RKO (cell line): Measurements from ENCODE around the gene CFAP100.

Experiments
- DNase-seq: peaks from one replicate; pipeline ENCODE4 v3.0.0-alpha.2; 2016; ENCODE audit warnings: low spot score

The CFAP100 gene

DNA sequence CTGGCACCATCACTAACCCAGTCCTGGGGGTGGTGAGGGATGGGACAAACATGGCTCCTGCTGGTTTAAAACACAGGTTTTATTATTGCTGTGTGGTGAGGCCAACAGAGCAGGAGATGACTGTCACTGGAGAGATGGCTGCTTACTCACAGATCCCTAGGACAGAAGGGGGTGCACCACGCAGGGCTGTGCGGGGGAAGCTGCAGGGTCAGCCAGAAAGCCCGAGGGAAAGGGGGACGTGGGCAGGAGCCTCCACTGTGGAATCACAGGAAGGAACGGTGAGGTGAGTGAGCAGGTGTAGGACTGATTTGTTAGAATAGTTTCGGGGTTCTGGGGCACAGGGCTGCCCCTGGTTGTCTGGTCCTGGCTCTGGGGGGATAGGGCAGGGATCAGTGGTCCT is 7.5 kb downstream of the CFAP100 start:
- DNase-seq: no peak

DNA sequence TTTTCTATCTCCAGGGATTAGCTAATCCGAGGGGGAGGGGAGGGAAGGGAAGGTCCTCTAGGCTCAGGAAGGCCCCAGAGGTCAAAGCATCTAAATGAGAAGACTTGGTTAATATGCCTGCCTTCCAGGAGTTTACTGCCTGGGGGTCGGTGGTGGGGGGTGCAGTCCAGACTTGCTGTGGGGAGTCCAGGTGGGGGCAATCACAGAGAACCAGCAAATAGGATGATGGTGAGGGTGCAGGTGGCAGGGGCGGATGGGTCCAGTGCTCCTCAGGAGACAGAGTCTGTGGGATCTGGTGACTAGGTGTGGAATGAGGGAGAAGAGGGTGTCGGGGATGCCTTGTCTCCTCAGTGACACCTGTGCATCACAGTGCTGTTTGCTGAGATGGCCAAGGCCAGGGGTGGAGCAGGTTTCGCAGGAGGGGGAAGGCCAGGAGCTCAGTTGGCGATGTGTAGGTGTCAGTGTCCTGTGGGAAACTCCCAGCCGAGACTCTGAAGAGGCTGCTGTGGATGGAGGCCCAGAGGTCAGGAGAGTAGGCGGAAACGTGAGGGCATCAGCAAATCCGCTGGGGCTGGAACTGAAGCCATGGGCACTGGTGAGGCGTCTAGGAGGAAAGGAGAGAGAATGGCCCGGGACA is 8.1 kb downstream of the CFAP100 start:
- no peak for DNase-seq

DNA sequence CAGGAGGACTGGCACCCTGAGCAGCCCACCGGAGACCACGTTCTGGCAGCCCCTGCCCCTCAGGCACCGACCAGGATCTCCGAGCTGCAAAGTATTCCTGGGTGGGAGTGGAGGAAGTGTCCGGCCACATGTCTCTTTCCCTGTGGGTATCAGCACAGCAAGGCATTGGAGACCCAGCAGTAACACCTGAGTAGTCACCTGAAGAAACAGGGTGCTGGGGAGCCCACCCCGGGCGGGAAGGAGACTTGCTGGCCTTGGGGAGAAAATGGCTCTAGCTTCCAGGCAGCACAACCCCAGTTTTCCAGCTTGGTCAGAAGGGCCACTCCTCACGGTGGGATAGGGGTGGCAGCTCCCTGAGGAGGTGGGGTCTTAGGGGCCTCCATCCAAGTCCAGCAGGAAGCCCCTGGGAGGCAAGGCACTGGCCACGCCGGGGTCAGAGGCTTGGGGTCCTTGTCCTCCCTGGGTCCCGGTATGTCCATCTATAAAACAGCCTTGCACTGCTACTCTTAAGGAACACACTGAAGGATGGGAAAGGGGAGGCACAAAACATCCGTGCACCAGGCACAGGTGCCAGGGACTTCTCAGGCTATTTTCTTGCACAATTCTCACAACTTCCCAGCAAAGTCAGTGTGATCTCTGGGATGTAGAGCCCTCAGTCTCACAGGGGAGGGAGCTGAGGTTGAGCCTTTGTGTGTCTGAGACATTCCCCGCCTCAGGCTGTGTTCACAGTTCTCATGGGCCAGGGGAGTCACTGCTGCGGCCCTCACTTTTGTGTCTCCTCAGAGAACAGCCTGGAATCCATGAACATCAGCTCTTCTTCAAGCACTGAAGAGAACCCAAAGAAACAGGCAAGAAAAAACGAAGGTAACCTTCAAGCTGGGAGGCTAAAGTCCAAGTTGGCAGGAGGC is 11.9 kb downstream of the CFAP100 start:
- no peak for DNase-seq

DNA sequence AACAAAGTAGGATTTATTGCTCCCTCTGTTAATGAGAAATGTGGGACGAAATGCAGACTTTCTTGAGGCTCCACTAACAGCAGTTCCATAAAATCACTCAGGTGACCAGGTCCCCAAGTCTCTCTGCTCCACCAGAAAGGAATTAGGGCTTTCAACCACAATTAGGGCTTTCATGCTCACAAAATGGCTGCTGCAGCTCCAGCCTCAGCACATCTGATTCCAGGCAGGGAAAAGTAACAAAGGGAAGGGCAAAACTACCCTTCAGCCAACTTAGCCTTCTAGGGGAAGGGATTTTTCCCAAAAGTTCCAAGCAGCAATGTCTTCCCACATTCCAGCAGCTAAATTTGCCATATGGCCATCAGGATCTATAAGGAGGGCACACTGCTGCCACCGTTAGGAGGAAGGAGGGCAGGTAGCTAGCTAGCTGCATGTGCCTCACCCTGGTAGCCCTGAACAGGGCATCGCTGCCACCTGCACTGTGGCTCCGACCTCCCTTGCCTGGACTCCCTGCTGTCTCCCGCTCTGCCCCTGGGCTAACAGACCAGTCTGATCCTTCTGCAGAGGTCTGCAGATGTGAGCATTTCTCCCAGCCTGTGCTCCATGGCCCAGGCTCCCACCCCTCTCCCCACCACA is 12.8 kb downstream of the CFAP100 start:
- no peak for DNase-seq

DNA sequence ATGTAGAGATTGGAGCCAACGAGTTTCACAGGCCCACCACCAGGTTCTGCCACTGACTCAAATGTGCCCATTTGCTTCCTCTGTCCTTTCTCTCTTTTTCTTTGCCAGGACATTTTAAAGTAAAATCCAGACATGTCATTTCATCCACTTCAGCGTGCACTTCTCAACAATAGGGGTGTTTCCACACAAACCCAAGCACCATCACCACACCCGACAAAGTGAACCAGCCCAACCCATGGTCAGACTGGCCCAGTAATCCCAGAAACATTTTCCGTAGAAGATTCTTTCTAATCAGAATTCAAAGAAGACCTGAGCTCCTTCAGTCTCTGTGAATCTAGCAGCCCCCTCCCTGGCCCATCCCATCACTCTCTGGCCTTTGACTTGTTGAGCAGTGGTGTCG is 13.4 kb downstream of the CFAP100 start:
- no peak for DNase-seq

DNA sequence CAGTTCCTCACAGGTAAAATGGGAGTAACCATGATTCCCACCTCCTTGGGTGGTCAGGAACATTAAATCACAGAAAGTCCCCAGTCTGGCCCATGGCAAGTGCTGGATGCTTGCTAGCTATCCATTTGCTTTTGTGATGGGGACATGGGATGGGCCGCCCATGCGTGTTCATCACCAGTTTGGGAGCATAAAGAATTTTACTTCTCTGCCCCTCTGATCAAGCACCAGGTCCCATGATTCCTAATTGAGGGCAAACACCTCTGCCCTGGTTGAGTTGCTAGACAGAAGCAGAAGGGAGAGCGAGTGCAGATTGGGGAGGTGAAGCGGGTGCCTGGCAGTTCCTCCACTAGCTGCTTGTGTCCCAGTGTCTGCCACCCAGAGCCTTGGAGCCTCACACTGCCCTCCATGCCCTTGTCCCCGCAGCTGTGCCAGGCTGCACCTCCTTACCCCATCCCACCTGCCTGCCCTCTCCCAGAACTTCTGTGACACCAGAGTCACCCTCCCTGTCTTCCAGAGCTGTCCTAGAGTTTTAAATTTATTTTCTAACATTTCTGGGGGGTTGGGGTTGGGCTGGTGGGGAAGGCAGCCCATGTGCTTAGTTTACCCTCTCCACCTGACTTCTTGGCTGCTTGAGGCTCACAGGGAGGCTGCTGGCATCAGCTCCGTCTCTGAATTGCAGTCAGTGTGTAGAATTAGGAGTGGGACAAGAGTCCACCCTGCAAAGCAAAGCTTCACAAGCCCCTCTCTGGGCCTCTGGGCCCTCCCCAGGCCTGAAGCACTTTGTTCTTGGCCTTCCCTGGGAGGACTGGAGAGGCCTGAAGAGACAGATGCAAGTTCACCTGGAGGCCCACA is 18.4 kb downstream of the CFAP100 start:
- DNase-seq: no peak

DNA sequence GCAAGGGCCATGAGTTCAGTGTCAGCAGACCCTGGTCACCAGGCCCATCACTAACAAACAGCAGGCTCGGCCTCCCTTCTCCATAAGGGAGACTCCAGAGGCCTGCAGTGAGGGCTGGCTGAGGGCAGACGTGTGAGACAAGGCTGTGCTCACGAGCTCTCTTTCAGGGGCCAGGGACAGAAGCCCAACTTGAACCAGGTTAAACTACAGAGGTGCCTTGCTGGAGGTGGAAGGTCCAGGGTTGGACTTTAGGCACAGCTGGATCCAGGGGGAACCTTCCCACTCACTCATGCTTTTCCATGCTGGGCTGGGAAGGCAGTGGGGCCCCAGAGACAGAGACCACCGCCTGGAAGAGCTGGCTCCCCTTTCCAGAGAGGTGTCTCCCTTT is 19.0 kb downstream of the CFAP100 start:
- DNase-seq: no peak

DNA sequence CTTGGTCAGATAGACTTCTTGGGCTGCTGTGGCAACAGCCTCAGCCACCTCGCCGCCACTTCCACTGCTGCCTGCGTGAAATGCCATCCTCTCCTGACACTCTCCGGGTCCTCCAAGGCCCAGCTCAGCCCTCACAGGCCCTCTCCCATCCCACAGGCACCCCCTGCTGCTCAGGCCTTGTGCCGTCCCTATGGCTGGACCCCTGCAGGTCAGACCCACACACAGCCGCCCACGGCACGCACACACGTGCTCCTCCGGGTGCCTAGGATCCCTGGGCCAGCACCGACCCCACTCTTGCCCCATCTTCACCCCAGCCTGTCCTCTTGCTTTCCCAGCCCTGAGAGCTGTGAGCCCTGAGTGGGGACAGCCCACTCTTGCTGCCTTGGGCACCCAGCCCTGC is 19.7 kb downstream of the CFAP100 start:
- DNase-seq: no peak

DNA sequence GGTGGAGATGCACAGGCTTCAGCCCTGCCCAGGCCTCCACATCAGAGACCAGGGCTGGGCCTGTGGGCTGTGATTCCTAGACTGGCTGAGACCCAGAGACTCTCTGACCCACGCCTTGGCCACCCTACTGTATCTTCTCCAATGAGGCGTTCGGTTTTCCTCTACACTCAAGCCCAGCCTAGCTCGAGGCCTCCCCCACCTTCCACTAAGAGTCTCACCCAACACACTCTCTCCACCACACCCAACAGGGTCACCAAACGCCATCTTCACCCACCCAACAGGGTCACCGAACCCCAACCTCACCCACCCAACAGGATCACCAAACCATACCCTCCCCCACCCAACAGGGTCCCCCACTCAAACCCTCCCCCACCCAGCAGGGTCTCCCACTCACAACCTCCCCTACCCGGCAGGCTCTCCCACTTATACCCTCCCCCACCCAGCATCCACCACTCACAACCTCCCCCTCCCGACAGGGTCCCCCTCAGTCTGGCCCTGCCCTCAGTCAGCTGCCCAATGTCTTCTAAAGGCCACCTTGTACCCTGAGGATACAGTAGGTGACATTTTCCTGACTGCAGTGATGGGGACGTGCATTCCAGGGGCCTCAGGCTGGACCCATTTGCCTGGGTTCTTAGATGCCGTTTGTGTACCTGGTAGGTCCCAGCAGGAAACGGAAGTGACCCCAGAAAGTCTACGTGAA is 20.4 kb downstream of the CFAP100 start:
- DNase-seq: no peak

DNA sequence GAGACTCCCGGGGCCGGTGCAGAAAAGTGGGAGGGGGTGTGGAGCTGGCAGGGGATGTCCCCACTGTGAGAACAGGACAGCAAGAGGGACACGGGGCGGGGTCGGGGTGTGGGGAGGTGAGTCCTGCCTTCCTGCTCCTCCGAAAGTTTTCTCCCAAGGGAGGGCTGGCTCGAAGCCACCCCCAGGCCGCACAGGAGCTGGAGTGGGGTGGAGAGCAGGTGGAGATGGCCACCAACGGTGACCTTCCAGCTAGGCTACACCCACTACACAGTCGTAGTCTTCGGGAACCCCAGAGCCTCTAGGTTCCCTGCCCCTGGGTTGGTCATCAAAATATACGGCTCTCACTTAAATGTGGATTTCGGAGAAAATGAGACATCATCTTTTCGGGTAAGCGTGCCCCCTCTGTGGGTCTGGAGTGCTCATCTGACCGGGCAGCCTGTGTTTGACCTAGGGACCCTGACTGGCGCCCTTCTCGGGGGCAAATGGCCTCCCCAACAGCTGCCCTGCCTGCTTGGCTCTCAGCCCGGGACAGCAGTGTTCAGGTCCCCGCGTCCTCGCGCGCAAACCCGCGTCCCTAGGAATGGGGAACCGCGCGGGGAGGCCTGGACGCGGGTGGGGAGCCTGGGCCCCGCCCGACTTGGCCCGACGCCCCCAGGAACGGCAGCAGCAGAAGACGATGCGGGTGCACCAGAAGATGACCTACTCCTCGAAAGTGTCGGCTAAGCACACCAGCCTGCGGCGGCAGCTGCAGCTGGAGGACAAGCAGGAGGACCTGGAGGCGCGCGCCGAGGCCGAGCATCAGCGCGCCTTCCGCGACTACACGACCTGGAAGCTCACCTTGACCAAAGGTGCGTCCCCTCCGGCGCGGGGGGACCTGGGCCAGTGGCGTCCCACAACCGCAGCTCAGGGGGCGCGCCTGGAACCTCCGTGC is 21.2 kb downstream of the CFAP100 start:
- DNase-seq: no peak

DNA sequence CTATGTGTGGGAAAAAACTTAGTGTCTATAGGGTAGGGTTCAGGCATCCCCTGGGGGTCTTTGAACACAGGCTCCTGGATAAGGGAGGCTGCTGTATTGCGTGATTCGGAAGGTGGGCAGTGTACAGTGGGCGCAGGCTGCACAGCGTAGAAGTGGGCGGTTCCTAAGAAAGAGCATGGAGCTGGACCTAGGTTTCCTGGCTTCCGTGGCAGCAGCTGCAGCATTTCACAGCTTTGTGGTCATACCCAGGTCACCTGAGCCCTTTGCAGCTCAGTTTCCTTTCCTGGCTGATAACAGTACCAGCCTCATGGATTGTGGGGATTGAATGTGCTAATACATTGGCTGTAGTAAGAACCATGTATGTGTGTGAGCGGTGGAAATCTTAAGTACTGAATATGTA is 22.2 kb downstream of the CFAP100 start:
- DNase-seq: no peak

DNA sequence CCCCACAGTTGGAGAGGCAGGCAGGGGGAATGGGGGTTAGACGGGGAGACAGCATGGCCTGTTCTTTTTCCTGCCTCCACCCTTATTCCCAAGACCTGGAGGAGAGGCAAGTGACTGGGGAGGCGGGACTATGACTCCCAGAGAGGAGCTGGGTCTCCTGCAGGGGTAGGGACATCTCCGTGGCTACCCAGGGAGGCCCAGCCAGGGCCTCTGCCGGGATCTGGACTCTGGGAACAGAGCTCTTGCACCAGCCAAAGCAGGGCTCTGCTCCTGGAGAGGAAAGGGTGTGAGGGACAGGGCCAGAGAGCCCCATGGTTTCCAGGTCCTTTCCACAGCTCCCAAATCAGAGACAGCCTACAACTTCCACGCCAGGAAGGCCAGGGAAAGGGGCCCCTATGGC is 22.8 kb downstream of the CFAP100 start:
- DNase-seq: no peak

DNA sequence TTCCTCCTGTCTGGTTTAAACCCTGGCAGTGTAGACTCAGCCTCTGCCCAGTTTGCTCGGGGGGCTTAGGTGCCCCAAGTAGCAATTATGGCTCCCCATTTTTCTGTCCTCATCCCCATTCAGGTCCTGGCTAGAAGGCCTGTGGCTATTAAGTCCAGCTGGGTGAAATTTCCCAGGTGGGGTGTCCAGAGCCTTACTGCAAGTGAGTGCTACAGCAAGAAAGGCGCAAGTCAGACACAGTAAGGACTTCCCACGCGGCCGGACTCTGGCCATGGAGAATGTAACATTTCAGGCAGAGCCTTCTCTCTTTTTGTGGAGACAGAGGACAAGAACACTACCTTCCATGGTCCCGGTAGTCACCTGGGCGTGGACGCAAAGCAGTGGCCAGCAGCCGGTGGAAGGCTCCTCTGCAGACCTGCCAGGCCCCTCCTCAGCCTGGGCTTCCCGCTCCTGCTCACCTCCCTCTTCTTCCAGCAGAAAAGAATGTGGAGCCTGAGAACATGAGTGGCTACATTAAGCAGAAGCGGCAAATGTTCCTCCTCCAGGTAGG is 23.3 kb downstream of the CFAP100 start:
- DNase-seq: no peak

DNA sequence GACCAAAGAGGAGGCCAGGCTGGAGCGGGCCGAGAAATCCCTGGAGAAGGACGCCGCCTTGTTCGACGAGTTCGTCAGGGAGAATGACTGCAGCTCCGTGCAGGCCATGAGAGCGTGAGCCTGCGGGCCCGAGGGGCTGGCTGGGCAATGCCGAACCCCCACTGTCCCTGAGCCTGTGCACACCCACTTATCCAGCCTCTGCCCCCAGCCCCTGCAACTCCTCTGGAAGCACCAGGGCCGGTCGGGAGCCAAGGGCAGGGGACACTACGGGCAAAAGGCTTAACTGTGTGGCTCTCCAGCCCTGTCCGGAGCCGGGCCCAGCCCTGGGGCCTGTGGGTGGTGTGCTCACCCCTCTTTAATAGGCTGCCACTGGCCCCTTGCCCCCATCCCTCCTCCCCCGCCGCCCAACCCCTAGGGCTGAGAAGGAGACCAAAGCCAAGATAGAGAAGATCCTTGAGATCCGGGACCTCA is 24.0 kb downstream of the CFAP100 start:
- DNase-seq: no peak

DNA sequence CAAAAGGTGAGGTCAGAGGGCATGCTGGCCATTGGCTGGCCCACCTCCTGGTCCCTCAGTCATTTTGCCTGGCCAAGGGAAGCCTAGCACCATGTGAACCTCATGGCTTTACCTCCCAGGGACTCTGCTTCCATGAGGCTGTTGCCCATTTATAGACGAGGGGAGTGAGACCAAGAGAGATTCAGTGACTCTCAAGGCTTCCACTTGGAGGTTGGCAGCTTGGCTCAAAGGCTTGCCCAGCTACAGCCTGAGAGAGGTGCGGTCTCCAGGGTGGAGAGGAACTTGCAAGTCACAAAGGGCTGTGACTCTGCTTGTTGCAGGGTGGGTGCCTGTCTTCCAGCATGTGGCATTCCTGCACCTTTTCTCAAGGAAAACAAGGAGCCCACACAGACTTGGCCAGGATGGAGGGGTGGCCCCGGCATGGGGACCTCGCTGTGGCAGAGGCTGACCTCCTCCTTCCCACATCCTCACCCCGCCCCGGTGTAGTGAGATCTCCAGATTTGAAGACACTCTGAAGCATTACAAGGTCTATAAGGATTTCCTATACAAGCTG is 24.5 kb downstream of the CFAP100 start:
- DNase-seq: no peak

DNA sequence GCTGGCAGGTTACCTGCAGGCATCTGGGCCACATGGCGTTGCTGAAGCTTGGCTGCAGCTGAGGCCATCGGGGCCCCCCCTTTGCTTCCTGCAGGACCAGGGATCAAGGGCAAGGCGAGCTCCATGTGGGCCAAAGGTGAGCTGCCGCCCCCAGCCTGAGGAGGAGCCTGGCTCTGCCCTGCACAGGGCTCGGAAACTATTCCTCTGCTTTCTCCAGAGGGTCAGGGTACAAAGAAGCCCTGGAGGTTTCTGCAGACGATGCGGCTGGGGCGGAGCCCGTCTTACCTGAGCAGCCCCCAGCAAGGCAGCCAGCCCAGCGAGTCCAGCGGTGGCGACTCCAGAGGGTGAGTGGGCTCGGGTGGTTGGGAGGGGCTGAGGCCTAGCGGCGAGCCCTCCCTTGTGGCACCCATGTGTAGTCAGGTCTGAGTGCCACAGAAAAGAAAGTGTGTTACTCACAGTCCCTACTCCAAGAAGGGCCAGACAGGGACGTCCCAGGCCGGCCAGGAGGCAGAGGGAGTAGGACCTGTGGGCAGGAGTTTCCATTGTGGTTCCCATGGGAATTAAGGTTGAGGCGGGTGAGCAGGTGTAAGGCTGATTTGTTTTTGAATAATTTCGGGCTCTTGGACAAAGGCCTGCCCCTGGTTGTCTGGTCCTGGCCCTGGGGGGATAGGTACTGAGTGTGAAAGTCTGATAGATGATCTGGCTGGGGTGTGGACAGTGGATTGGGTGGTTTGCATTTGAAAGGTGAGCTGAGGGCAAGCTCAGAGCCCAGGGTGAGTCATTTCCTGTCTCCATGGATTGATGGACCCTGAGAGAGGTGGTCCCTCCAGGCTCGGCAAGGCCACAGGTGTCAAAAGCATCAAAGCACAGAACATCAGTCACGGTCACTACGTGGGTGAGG is 25.4 kb downstream of the CFAP100 start:
- DNase-seq: no peak

DNA sequence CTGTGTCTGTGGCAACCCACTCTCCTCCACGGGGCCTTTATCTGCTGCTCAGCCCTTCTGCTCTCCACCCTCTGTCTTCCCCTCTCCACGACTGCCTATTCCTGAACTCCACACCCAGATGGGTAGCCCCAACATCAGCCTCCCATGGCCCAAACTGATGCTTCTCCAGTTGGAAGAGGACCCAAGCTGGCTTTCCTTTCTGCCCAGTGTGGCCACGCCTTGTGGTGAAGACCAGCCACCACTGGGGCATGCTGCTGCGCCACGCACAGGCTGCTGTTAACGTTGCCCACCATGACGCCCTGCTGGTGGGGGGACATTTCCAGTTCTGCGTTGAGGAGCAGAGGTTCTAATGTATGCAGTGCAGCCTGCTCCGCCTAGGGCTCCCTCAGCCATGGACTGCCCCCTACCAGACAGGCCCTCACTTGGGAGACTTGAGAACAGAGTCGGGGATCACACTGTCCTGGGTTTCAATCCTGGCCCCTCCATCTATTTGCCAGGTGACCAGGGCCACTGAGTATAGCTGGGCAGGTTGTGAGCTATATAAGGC is 26.9 kb downstream of the CFAP100 start:
- no peak for DNase-seq

DNA sequence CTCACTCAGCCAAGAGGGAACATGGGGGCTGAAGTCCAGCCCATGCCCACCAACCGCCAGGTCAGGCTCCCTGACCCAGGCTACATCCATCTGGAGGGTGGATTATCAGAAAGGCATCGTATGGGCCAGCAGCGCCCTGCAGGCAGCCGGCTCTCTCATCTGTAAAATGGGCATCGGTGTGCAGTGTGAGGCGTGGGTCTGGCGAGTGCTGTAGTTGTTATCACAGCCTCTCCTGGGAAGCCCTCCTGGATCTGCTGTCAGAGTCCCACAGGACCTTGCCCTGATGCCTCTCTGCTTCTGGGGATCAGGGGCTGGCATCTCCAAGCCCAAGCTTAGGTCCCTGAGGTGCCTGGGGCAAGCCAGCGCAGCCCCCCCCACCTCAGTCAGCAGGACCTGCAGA is 27.4 kb downstream of the CFAP100 start:
- DNase-seq: no peak
